GM15510 (cell line): ENCODE data around the gene WNT4.

ENCODE experiments used
- POLR2A ChIP-seq: IDR thresholded peaks from 3 replicates; pipeline ENCODE4 v1.6.1; 2011; ENCODE audit warnings: borderline replicate concordance; ENCODE audit not compliant: insufficient read length; ENCODE audit errors: extremely low read depth

WNT4 gene

GRCh38 chr1:22111620-22112019 is 31.3 kb downstream of the WNT4 start:
- no peak for TF ChIP-seq POLR2A

GRCh38 chr1:22111115-22111514 is 31.8 kb downstream of the WNT4 start:
- TF ChIP-seq POLR2A: no peak

- TF ChIP-seq POLR2A: no peak
Measured at GRCh38 chr1:22110016-22110415, 32.9 kb downstream of the WNT4 start.

DNA sequence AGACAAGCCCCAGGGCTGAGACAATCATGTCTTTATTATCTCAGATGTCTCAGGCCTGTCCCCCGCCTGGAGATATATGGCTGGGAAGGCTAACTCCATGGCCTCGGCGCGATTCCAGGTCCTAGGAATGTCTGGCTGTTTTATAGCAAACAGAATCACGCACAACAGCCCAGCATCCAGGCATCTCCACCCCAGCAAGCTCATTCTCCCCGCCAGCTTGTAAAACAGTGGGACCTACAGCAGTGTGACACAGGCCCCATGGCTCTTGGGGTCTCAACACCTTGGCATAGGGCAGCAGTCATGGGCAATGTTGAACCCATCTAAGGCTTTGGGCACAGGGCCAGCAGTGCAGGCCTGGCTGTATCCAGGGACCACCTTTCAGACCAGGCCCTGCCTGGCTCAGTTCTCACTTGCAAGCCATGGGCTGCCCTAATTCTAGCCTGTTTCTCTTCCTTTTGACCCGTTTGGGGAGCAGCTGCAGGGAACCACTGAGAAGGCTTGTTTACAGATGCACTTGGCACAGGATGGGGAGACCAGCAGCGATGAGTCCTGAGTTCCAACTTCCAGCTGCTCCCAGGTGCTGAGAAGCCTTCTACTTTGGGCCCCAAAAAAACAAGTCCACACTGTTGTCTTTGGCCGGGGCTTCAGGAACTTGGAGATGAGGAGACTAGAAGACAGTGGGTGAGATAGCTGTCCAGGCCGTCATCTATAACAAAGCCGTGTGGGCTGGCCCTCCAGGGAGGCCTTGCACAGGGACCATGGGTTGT is 34.4 kb downstream of the WNT4 start:
- no peak for TF ChIP-seq POLR2A

GRCh38 chr1:22107126-22107525 is 35.8 kb downstream of the WNT4 start:
- TF ChIP-seq POLR2A: no peak

DNA sequence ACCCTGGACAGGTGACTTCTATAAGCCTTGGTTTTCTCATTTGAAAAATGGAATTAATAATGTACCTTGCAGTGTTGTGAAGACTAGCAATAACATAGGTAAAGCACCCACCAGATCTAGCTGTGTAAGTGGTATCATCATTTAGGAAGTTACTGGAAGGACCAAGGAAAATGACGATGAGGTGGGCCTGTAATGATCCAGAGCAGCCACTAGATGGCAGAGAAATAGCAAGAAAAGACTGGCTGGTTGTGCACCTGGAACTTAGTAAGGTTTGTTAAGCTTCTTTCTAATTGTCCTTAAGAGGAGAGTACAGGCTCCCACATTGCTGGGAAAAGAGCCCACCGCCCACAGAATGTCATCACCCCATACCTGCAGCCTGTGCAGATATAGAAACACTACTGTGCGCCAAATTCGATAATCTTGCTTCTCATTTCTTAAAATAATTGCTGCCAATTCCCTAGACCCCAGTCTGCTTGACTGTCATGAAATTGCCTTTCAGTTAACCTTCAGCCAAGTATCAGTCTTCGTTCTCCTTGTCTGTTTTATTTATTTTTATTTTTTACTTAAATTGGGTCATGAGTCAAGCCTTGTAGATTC is 37.2 kb downstream of the WNT4 start:
- no peak for TF ChIP-seq POLR2A

DNA sequence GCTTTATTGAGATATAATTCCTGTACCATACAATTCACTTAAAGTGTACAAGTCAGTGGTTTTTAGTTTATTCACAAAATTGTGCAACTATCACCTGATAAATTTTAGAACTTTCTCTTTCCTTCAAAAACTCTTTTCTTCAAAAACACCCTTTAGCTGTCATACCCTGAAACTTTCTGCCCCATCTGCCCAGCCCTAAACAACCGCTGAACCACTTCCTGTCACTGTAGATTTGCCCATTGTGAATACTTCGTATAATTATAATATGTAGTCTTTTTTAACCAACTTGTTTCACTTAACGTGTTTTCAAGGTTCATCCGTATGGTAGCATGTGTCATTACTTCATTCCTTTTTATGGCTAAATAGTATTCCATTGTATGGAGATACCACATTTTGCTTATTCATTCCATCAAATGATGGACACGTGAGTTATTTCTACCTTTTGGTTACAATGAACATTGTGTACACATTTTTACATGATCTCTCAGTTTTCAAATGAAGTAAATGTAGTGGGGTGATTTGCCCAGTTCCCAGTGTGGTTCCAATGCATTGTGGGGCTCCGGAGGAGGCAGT is 37.9 kb downstream of the WNT4 start:
- no peak for TF ChIP-seq POLR2A

- no peak for TF ChIP-seq POLR2A
Measured at GRCh38 chr1:22104094-22104493, 38.8 kb downstream of the WNT4 start.

DNA sequence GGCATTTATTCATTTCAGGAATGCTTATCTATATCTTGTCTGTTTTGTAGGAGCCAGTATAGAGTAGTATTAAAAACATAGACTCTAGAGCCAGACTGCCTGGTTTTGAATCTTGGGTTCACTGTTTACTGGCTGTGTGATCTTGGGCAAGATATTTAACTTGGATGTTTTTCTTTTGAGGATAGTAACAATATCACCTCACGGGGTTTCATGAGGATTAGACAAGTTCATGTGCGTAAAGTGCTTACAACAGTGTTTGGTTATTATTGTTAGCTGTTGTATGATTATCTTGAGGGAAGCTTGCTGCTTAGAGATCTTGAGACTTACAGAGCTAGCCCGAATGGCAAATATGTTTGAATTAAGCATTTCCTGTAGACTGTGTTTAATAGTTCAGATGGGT is 40.2 kb downstream of the WNT4 start:
- TF ChIP-seq POLR2A: no peak

DNA sequence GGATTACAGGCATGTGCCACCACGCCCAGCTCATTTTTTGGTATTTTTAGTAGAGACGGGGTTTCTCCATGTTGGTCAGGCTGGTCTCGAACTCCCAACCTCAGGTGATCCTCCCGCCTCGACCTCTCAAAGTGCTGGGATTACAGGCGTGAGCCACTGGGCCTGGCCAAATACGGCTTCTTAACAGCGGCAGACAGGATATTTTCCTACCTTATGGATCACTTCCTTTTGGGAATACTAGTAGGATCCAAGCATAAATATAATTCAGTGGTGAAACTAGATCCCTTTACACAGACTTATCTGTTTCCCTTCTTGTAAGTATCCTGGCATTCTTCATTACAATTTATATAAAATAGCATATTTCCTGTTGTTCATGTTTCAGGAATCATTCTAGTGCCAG is 40.9 kb downstream of the WNT4 start:
- no peak for TF ChIP-seq POLR2A

DNA sequence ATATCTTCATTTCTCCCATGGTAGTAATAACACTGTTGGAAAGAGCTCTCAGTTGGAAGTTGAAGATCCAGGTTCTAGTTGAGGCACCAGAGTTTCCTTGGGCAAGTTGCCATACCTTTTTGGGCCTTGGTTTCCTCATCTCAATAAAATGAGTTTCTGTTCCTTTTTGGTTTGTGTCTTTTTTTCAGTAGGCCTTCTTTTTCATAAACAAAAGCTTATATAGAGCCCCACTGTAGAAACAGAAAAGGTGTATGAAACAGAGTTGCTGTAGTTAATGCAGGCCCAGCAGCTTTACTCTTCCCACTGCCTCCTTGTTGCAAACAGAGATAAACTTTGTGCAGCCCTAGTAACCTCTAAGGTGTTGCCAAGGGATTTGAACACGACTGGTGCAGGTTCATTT is 41.7 kb downstream of the WNT4 start:
- no peak for TF ChIP-seq POLR2A

DNA sequence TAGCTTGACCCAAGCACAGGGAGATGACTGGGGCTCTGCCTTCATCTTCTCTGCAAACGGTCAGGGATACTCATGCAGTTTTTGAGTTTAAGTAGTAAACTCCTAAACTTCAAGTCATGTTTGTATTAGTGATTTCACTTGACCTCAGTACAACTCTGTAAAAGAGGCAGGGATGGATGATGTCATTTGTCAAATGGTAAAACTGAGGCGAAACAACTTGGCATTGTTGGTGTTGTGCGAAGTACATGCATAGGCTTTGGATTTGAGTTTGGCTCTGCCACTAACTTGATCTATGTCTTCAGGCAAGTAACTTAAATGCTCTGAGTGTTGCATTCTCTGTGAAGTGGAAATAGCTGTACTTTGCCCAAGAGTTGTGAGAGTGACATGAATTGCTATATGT is 42.7 kb downstream of the WNT4 start:
- TF ChIP-seq POLR2A: no peak

- no peak for TF ChIP-seq POLR2A
Measured at GRCh38 chr1:22098752-22099151, 44.1 kb downstream of the WNT4 start.

DNA sequence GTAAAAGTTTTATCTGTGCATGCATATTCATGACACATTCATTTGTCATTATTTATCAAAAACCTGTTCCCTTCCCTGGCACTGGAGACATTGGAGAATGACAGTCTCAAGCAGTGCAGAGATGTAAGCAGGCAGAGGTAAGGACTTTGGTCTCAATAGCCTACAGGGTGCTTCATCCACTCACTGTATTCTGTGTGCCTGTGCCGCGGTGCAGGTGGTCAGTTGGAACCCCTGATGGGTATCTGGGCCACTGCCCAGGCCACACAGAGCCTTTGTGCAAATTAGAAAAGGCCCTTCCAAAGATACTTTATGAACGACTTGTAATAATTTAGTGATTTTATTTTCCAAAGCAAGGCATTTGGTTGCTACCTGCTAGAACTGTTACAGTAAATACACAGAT is 46.4 kb downstream of the WNT4 start:
- no peak for TF ChIP-seq POLR2A

DNA sequence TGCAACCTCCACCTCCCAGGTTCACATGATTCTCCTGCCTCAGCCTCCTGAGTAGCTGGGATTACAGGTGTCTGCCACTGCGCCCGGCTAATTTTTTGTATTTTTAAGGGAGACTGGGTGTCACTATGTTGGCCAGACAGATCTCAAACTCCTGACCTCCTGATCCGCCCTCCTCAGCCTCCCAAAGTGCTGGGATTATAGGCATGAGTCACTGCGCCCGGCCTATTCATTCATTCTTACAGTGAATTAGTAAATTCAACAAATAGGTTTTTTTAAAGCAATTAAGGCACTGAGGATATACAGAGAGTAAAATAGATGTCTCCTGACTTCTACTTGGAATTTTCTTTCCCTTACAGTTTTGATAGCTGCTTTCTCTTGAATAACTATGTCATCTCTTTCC is 46.9 kb downstream of the WNT4 start:
- no peak for TF ChIP-seq POLR2A

GRCh38 chr1:22093513-22093912 is 49.4 kb downstream of the WNT4 start:
- no peak for TF ChIP-seq POLR2A
